Thyroid gland (tissue), 4 donors: ENCODE data around the gene SIDT1.

Source experiments
- CTCF ChIP-seq, 6 experiments: fragments of 200-600 bp in 3 of 6; fragments of 450-650 bp in 3 of 6; sonication (generic) in 3 of 6; IDR thresholded peaks; one replicate each; pipeline ENCODE4 v1.5.1; 2016 to 2019; ENCODE audit warnings: antibody characterized with exemption in 6 of 6, mild to moderate bottlenecking in 2 of 6, inconsistent platforms in 1 of 6, moderate library complexity in 1 of 6
- POLR2A ChIP-seq, 2 donors: fragments of 450-650 bp; IDR thresholded peaks; one replicate each; pipeline ENCODE4 v1.6.1; 2017; ENCODE audit warnings: antibody characterized with exemption in 2 of 2, mild to moderate bottlenecking in 2 of 2, moderate library complexity in 1 of 2

GRCh38 chr3:113556316-113556945 is 24.1 kb downstream of the SIDT1 start:
- TF ChIP-seq CTCF (IDR thresholded peaks at IDR 0.05) (no peak), POLR2A (IDR thresholded peaks at IDR 0.05) (no peak)
